CD4-positive, alpha-beta T cell treated with Interleukin-4 for 1 hour (primary cell): ENCODE measurements around the gene SEPTIN7.

ENCODE experiments used
- DNase-seq, 2 donors: peaks; one replicate each; pipeline ENCODE4 v3.0.0-alpha.2; 2020 to 2022

SEPTIN7 gene

GRCh38 chr7:35792472-35792871, 8.4 kb upstream of the SEPTIN7 start:
- DNase-seq = no peak

- DNase-seq = no peak
These were observed 7.9 kb upstream of the SEPTIN7 start for GRCh38 chr7:35792873-35793489.

GRCh38 chr7:35797311-35797710, 3.5 kb upstream of the SEPTIN7 start:
- DNase-seq = no peak

GRCh38 chr7:35799846-35800717, 775 bp upstream of the SEPTIN7 start:
- DNase-seq = peak; percentile 91 to 92

- DNase-seq = peak; percentile 82
These were observed 690 bp downstream of the SEPTIN7 start for GRCh38 chr7:35801392-35802101.

- DNase-seq = peak in 1 of 2 donors; percentile 22
These were observed 1.2 kb downstream of the SEPTIN7 start for GRCh38 chr7:35802102-35802466.

GRCh38 chr7:35802649-35803048, 1.8 kb downstream of the SEPTIN7 start:
- DNase-seq = peak in 1 of 2 donors; percentile 17

GRCh38 chr7:35804231-35804970, 3.5 kb downstream of the SEPTIN7 start:
- DNase-seq = no peak

GRCh38 chr7:35805876-35806275, 5.0 kb downstream of the SEPTIN7 start:
- peak in 1 of 2 donors; percentile 15 for DNase-seq

GRCh38 chr7:35816514-35816913, 15.7 kb downstream of the SEPTIN7 start:
- DNase-seq = no peak

- DNase-seq = no peak
These were observed 16.3 kb downstream of the SEPTIN7 start for GRCh38 chr7:35817181-35817580.

- DNase-seq = no peak
These were observed 17.1 kb downstream of the SEPTIN7 start for GRCh38 chr7:35817930-35818329.

- DNase-seq = no peak
These were observed 17.7 kb downstream of the SEPTIN7 start for GRCh38 chr7:35818513-35818912.

- no peak for DNase-seq
These were observed 18.5 kb downstream of the SEPTIN7 start for GRCh38 chr7:35819310-35819709.

GRCh38 chr7:35819954-35820703, 19.3 kb downstream of the SEPTIN7 start:
- no peak for DNase-seq

GRCh38 chr7:35820858-35821257, 20.0 kb downstream of the SEPTIN7 start:
- DNase-seq = no peak

GRCh38 chr7:35823440-35823839, 22.6 kb downstream of the SEPTIN7 start:
- no peak for DNase-seq

GRCh38 chr7:35825974-35826373, 25.1 kb downstream of the SEPTIN7 start:
- DNase-seq = no peak

- no peak for DNase-seq
These were observed 25.9 kb downstream of the SEPTIN7 start for GRCh38 chr7:35826751-35827150.

- DNase-seq = no peak
These were observed 28.0 kb downstream of the SEPTIN7 start for GRCh38 chr7:35828817-35829216.

- no peak for DNase-seq
These were observed 30.4 kb downstream of the SEPTIN7 start for GRCh38 chr7:35831208-35831607.
